BJ (cell line): ENCODE measurements around the gene TMEM135. TPM values are rescaled to one million over a fixed set of nuclear protein-coding genes. Genes with fewer than 3 reads are reported as not detected.

Source experiments
- CTCF ChIA-PET: fragments of 350-600 bp; formaldehyde crosslinking; extraction: SDS; loops from one replicate; lab custom pipeline; 2021; ENCODE audit warnings: antibody characterized with exemption, inconsistent platforms; lab: Yijun Ruan, JAX
- POLR2A ChIA-PET: fragments of 300-600 bp; sonication (Branson Sonifier 250); formaldehyde crosslinking; extraction: SDS; loops from one replicate; lab custom pipeline; 2021; ENCODE audit warnings: antibody characterized with exemption; lab: Charles Lee
- DNase-seq: peaks from one replicate; pipeline ENCODE4 v3.0.0-alpha.2; 2011; ENCODE audit warnings: low read depth
- H3K27me3 ChIP-seq: 2 replicates; pipeline ENCODE4 v1.6.0; 2011; ENCODE audit warnings: low read length; ENCODE audit not compliant: control insufficient read depth, insufficient read depth
- H3K36me3 ChIP-seq: 2 replicates; pipeline ENCODE4 v1.5.1; 2011; ENCODE audit warnings: low read length; ENCODE audit not compliant: control insufficient read depth, insufficient read depth
- H3K4me3 ChIP-seq: 2 replicates; pipeline ENCODE4 v1.5.1; 2011; ENCODE audit warnings: low read depth, mild to moderate bottlenecking, control low read depth, low read length
- CTCF ChIP-seq: IDR thresholded peaks from 2 replicates; pipeline ENCODE4 v1.5.1; 2011; ENCODE audit warnings: low read depth, mild to moderate bottlenecking, control low read depth, inconsistent platforms, low read length, moderate library complexity; ENCODE audit not compliant: insufficient read depth
- polyA plus RNA-seq: library from polyadenylated mRNA; depleted of rRNA; stranded (reverse); fragments of >200 nt; gene quantifications from 2 replicates; pipeline ENCODE4 v1.2.3, GENCODE V29; 2011

The TMEM135 gene
- polyA plus RNA-seq, 1 experiment, result 4.6 TPM

- no peak overlapping the region for H3K4me3 ChIP-seq
- no peak for TF ChIP-seq CTCF
- H3K27me3 ChIP-seq, result no peaks in the 10 kb centered on the region; the same call in 1 of the 2 replicates
- no peak for DNase-seq
- CTCF ChIA-PET, result interaction anchor here (1.3 to 6.1 kb wide), 4 partner anchors 11 to 65 kb away, joined by 3 to 128 read pairs (median 4); no protein-coding TSS in a partner anchor
- no peaks in the 10 kb centered on the region for H3K36me3 ChIP-seq
- POLR2A ChIA-PET, result no interaction called here
These were observed 317.9 kb downstream of the TMEM135 start for GRCh38 chr11:87355596-87355995.

- no peak for TF ChIP-seq CTCF
- Histone ChIP-seq H3K4me3 (no peak overlapping the region), H3K27me3 (no peaks in the 10 kb centered on the region; the same call in 1 of the 2 replicates), H3K36me3 (no peaks in the 10 kb centered on the region)
- DNase-seq, result no peak
- ChIA-PET CTCF (interaction anchor here (1.3 to 6.1 kb wide), 3 partner anchors 38 to 64 kb away, joined by 3 to 128 read pairs (median 4); no protein-coding TSS in a partner anchor), POLR2A (no interaction called here)
These were observed 318.7 kb downstream of the TMEM135 start for GRCh38 chr11:87356428-87356827.

GRCh38 chr11:87358461-87358860 is 320.7 kb downstream of the TMEM135 start:
- Histone ChIP-seq H3K27me3 (no peaks in the 10 kb centered on the region; the same call in 1 of the 2 replicates), H3K36me3 (no peaks in the 10 kb centered on the region), H3K4me3 (no peak overlapping the region)
- POLR2A ChIA-PET, result no interaction called here
- no peak for DNase-seq
- CTCF ChIA-PET, result no interaction called here
- TF ChIP-seq CTCF, result no peak

GRCh38 chr11:87359401-87359800 is 321.7 kb downstream of the TMEM135 start:
- TF ChIP-seq CTCF, result no peak
- H3K27me3 ChIP-seq, result no peaks in the 10 kb centered on the region; the same call in 1 of the 2 replicates
- POLR2A ChIA-PET, result no interaction called here
- CTCF ChIA-PET, result interaction anchor here (1.0 to 1.2 kb wide), 2 partner anchors 32 to 62 kb away, joined by 3 read pairs; no protein-coding TSS in a partner anchor
- no peak for DNase-seq
- no peaks in the 10 kb centered on the region for H3K36me3 ChIP-seq
- H3K4me3 ChIP-seq, result no peak overlapping the region

GRCh38 chr11:87361891-87362290 is 324.2 kb downstream of the TMEM135 start:
- ChIA-PET POLR2A (no interaction called here), CTCF (interaction anchor here (2.2 kb wide), 1 partner anchor 9 kb away, joined by 9 read pairs; no protein-coding TSS in a partner anchor)
- DNase-seq, result no peak

More at GRCh38 chr11:87361891-87362290, 324.2 kb downstream of the TMEM135 start:
- no peak overlapping the region for H3K4me3 ChIP-seq
- no peaks in the 10 kb centered on the region for H3K36me3 ChIP-seq
- TF ChIP-seq CTCF, result no peak
- H3K27me3 ChIP-seq, result no peaks in the 10 kb centered on the region; the same call in 1 of the 2 replicates
